AG10803 (cell line): ENCODE results near the gene OR5A2.
"Not testable (repeated sequence)": the region's sequence is repeated elsewhere in the genome, so short reads cannot be mapped to it uniquely, and the experiment has no call there.

ENCODE experiments used
- DNase-seq: peaks from one replicate; pipeline ENCODE4 v3.0.0; 2010; ENCODE audit warnings: low read depth
- H3K4me3 ChIP-seq: 2 replicates; pipeline ENCODE4 v1.5.1; 2011; ENCODE audit warnings: mild to moderate bottlenecking, low read length, control low read depth
- TF ChIP-seq, protein P1 (sequence below): conservative IDR thresholded peaks from 2 replicates; pipeline ENCODE4 v1.5.1; 2011; ENCODE audit warnings: mild to moderate bottlenecking, low read length, control low read depth, inconsistent platforms

Gene OR5A2

DNA sequence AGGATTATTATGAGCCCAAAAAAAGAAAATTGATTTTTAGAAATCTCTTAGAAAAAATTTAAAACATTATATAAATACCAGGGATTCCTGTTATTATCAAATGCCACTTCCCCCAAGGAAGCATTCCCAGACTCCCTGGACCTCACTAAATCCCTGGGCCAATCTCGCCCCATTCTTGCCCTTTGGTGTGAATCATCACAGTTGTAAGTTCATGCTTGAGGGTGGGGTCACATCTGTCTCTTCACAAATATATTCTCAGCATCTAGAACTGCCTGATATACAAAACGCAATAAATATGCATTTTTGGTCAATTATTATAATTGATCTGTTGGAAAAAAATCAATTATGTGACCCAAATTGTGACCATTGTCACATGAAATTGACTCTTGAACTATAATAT lies 22.3 kb upstream of the OR5A2 start:
- DNase-seq = no peak
- no peak overlapping the region for H3K4me3 ChIP-seq
- TF ChIP-seq, protein P1, sequence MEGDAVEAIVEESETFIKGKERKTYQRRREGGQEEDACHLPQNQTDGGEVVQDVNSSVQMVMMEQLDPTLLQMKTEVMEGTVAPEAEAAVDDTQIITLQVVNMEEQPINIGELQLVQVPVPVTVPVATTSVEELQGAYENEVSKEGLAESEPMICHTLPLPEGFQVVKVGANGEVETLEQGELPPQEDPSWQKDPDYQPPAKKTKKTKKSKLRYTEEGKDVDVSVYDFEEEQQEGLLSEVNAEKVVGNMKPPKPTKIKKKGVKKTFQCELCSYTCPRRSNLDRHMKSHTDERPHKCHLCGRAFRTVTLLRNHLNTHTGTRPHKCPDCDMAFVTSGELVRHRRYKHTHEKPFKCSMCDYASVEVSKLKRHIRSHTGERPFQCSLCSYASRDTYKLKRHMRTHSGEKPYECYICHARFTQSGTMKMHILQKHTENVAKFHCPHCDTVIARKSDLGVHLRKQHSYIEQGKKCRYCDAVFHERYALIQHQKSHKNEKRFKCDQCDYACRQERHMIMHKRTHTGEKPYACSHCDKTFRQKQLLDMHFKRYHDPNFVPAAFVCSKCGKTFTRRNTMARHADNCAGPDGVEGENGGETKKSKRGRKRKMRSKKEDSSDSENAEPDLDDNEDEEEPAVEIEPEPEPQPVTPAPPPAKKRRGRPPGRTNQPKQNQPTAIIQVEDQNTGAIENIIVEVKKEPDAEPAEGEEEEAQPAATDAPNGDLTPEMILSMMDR = no peak

DNA sequence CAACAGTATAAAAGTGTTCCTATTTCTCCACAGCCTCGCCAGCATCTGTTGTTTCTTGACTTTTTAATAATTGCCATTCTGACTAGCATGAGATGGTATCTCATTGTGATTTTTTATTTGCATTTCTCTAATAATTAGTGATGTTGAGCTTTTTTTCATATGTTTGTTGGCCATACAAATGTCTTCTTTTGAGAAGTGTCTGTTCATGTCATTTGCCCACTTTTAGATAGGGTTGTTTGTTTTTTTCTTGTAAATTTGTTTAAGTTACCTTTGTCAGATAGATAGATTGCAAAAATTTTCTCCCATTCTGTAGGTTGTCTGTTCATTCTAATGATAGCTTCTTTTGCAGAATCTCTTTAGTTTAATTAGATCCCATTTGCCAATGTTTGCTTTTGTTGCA lies 19.4 kb upstream of the OR5A2 start:
- not testable (repeated sequence) for DNase-seq, H3K4me3 ChIP-seq

DNA sequence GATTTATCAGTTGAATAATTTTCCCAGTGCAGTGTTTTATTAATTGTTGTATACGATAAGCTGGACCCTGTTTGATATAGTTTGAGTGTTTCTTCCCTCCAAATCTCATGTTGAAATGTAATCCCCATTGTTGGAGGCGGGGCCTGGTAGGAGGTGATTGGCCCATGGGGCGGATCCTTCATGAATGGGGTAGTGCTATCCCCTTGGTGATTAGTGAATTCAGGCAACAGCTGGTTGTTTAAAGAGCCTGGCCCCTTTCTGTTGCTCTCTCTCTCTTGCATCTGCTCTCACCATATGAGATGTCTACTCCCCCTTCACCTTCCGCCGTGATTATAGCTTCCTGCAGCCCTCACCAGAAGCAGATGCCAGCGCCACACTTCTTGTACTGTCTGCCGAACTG lies 11.6 kb upstream of the OR5A2 start:
- DNase-seq = no peak
- no peak overlapping the region for H3K4me3 ChIP-seq

DNA sequence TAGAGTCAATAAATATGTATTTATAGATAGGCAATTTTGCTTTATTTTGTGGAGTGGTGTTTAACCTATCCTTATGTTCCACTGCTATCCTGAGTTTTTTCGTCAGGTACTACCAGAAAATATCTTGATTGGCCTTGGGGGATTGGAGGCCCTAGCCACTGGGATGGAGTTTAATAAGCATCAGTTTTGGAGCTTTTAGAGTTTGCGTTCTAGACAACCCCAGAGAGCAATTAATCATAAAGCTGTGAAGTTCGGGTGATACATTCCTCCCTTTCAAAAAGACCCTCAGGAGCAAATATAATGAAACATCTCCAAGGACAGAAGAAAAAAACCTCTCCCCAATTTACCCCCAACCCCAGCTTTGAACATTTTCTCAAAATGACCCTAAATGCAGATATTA lies 10.0 kb upstream of the OR5A2 start, which contains the start of gene OR5A1:
OR5A1 (plus strand) TSS at position 301 of the 400 bp plus-strand sequence. CDS start 6,700 bp downstream, outside the sequence.
- TF ChIP-seq, protein P1 = no peak
- DNase-seq = no peak
- no peak within 1 kb of the TSS for H3K4me3 ChIP-seq

More for the DNA sequence above, 11.6 kb upstream of the OR5A2 start:
- TF ChIP-seq, protein P1 = no peak

- peak; percentile 36 for DNase-seq
- no peak overlapping the region for H3K4me3 ChIP-seq
- TF ChIP-seq, protein P1 = peak; percentile 75
Observed at GRCh38 chr11:59429924-59430516, 3.8 kb upstream of the OR5A2 start.

- no peak overlapping the region for H3K4me3 ChIP-seq
- TF ChIP-seq, protein P1 = no peak
- DNase-seq = no peak
Observed at GRCh38 chr11:59427068-59427382, 812 bp upstream of the OR5A2 start.

- no peak for DNase-seq
- H3K4me3 ChIP-seq = no peak overlapping the region
- TF ChIP-seq, protein P1 = no peak
Observed at GRCh38 chr11:59425131-59425530, 1.1 kb downstream of the OR5A2 start.

DNA sequence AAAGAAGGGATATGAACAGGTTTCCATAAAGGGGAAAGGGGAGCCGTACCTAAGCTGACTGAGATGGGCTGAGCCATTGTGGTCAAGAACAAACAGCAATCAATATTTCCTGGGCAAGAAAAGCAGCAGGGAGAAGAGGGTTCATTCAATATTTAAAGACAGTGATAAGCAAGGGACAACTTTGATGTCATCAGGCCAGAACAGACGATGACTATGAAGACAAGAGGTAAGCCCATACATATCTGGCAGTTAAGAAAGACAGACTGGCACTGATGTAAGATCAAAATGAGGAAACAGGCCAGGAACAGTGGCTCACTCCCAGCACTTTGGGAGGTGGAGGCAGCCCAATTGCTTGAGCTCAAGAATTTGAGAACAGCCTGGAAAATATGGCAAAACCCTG lies 2.4 kb downstream of the OR5A2 start:
- TF ChIP-seq, protein P1 = no peak
- H3K4me3 ChIP-seq = no peak overlapping the region
- no peak for DNase-seq
